ENCODE measurements around the gene UCK2. TPM values are rescaled to one million over a fixed set of nuclear protein-coding genes. Genes with fewer than 3 reads are reported as not detected.

The UCK2 gene
- total RNA-seq, 1 experiment from 2014 or later: 77.9 TPM

DNA sequence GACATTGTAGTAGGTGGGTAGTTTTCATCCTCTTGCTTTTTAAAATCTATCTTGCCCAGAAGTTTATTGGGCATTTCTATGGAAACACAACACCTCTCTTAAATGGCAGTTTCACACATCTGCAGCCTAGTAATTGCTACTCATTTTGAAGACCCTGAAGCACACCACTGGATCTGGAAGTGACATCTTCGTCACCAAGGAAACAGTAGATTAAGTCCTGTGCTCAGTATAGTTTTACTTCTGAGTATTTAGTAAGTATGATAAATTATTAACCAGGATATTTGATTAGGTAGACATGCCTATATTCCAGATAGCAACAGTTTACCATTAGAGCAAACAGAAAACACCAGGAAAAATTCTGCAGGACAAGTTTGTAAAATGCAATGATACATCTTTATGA, 48.7 kb downstream of the UCK2 start:
- no peak overlapping the region for H3K18ac ChIP-seq (ENCODE audit: insufficient read length, low read depth, low read length)
- H3K9me3 Mint-ChIP-seq: peaks cover 26 to 46% of the 10 kb centered on the region in 2 experiments
- no peak overlapping the region for H2BK5ac ChIP-seq (ENCODE audit: insufficient read length, low read length)
- no peak overlapping the region for H2AFZ ChIP-seq (ENCODE audit: low read length)
- H2BK15ac ChIP-seq (ENCODE audit: low read depth, low read length): no peak overlapping the region
- no peak overlapping the region for H3K56ac ChIP-seq (ENCODE audit: insufficient read length, low read depth, low read length)
- no peaks in the 10 kb centered on the region for H3K9me3 ChIP-seq (ENCODE audit: control insufficient read depth, low read depth, low read length)
- H3K4me2 ChIP-seq (ENCODE audit: insufficient read depth, insufficient read length, low read length): no peak overlapping the region
- no peaks in the 10 kb centered on the region for H3K23me2 ChIP-seq (ENCODE audit: insufficient read length, low read depth, low read length, poor library complexity, severe bottlenecking)
- H2BK120ac ChIP-seq (ENCODE audit: low read depth, low read length, poor library complexity, severe bottlenecking): no peak overlapping the region
- no peak overlapping the region for H2BK20ac ChIP-seq (ENCODE audit: low read depth, low read length, poor library complexity, severe bottlenecking)
- no peak overlapping the region for H3K27ac Mint-ChIP-seq
- H3K27me3 ChIP-seq (ENCODE audit: insufficient read depth, low read length): no peaks in the 10 kb centered on the region
- H3K4me1 Mint-ChIP-seq: peaks cover 26 to 27% of the 10 kb centered on the region in 2 experiments
- TF ChIP-seq, protein P1, sequence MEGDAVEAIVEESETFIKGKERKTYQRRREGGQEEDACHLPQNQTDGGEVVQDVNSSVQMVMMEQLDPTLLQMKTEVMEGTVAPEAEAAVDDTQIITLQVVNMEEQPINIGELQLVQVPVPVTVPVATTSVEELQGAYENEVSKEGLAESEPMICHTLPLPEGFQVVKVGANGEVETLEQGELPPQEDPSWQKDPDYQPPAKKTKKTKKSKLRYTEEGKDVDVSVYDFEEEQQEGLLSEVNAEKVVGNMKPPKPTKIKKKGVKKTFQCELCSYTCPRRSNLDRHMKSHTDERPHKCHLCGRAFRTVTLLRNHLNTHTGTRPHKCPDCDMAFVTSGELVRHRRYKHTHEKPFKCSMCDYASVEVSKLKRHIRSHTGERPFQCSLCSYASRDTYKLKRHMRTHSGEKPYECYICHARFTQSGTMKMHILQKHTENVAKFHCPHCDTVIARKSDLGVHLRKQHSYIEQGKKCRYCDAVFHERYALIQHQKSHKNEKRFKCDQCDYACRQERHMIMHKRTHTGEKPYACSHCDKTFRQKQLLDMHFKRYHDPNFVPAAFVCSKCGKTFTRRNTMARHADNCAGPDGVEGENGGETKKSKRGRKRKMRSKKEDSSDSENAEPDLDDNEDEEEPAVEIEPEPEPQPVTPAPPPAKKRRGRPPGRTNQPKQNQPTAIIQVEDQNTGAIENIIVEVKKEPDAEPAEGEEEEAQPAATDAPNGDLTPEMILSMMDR (conservative IDR thresholded peaks at IDR 0.05): no peak
- H3T11ph ChIP-seq (ENCODE audit: low read length): no peak overlapping the region
- WGBS (ENCODE audit: extremely low coverage, insufficient read length, low lambda C conversion rate): no CpG with 5 or more reads among the region's 1 CpG
- H3K4me3 Mint-ChIP-seq: no peak overlapping the region
- H2AK5ac ChIP-seq (ENCODE audit: insufficient read length, low read length): no peak overlapping the region
- no peak overlapping the region for H3K23ac ChIP-seq (ENCODE audit: insufficient read length, low read depth, low read length)
- peaks cover 58% of the 10 kb centered on the region; the same call in 1 of the 2 replicates for H3K79me2 ChIP-seq (ENCODE audit: insufficient read depth, low read length)
- H3K27ac ChIP-seq (ENCODE audit: insufficient read length, low read depth, low read length): no peak overlapping the region
- H3K9ac ChIP-seq (ENCODE audit: extremely low read depth, insufficient read length, low read length): no peak overlapping the region
- peaks cover 45 to 65% (median 49%) of the 10 kb centered on the region in 3 experiments for H3K36me3 Mint-ChIP-seq (ENCODE audit: insufficient read depth in 1 of 3, low read depth in 3 of 3)
- peaks cover 11% of the 10 kb centered on the region for H3K79me1 ChIP-seq (ENCODE audit: insufficient read depth, low read depth, low read length, poor library complexity, severe bottlenecking)
- no peak for DNase-seq
- H4K5ac ChIP-seq (ENCODE audit: insufficient read length, low read depth, low read length): no peak overlapping the region
- no peak overlapping the region for H2BK12ac ChIP-seq (ENCODE audit: insufficient read length, low read depth, low read length)
- no peak overlapping the region for H4K8ac ChIP-seq (replicated peaks; ENCODE audit: insufficient read length, low read depth, low read length)
- no peaks in the 10 kb centered on the region for H4K20me1 ChIP-seq (ENCODE audit: control insufficient read depth, insufficient read depth, insufficient read length)
- H3K27me3 Mint-ChIP-seq (ENCODE audit: low read depth): no peaks in the 10 kb centered on the region
- H3K4ac ChIP-seq (ENCODE audit: low read depth, low read length): no peak overlapping the region
- H4K91ac ChIP-seq (ENCODE audit: insufficient read length, low read depth, low read length): no peak overlapping the region
- no peak overlapping the region for H3K14ac ChIP-seq (ENCODE audit: insufficient read depth, low read length)
- H3K4me1 ChIP-seq (ENCODE audit: insufficient read depth, low read length): no peaks in the 10 kb centered on the region; the same call in 1 of the 2 replicates
